Psoas muscle (tissue), 8 donors: Measurements from ENCODE around the gene PIP5K1B. TPM values are rescaled to one million over a fixed set of nuclear protein-coding genes. Genes with fewer than 3 reads are reported as not detected.

Source experiments
- ATAC-seq, 4 donors: fragments of 200-7000 bp; cut with Tn5 transposase; one replicate each; pipeline ENCODE4 v1.9.1; 2020; ENCODE audit warnings: moderate library complexity in 3 of 4, mild to moderate bottlenecking in 2 of 4
- DNase-seq, 2 donors: peaks; one replicate each; pipeline ENCODE4 v3.0.0-alpha.2; 2020
- H3K27ac ChIP-seq: fragments of 200-600 bp; one replicate; pipeline ENCODE4 v1.8.0; 2022
- H3K27me3 ChIP-seq, 3 donors: fragments of 200-600 bp in 1 of 3; one replicate each; pipeline versions ENCODE4 v1.6.1 to v1.8.0; 2013 to 2022; ENCODE audit warnings: low read length in 2 of 3, mild to moderate bottlenecking in 2 of 3, moderate library complexity in 1 of 3; ENCODE audit not compliant: insufficient read depth in 3 of 3
- H3K36me3 ChIP-seq, 2 donors: fragments of 200-600 bp in 1 of 2; one replicate each; pipeline versions ENCODE4 v1.6.1 to v1.8.0; 2013 to 2022; ENCODE audit warnings: low read depth in 1 of 2, mild to moderate bottlenecking in 1 of 2, moderate library complexity in 1 of 2; ENCODE audit not compliant: insufficient read depth in 1 of 2
- H3K4me1 ChIP-seq: fragments of 200-600 bp; one replicate; pipeline ENCODE4 v1.8.0; 2022
- H3K4me3 ChIP-seq: fragments of 200-600 bp; one replicate; pipeline ENCODE4 v1.8.0; 2022; ENCODE audit warnings: mild to moderate bottlenecking
- H3K9me3 ChIP-seq: fragments of 200-600 bp; one replicate; pipeline ENCODE4 v1.8.0; 2022
- WGBS, 3 donors: extraction: QIAGEN DNeasy Blood & Tissue Kit; methylation state at CpG; one replicate each; pipeline versions ENCODE4 v1.1.6 to v1.1.7; 2013; 5-methylcytosine and 5-hydroxymethylcytosine counted together
- intact Hi-C, 2 donors: fragments of 100-400 bp; cut with DNase I; formaldehyde crosslinking; loops; one replicate each; pipeline versions ENCODE4 v1.11.0 to v1.14.2; 2022
- polyA plus RNA-seq, 3 donors: library from polyadenylated mRNA; stranded (reverse); fragments of 200-250 nt; gene quantifications; one replicate each; pipeline ENCODE4 v1.2.3, GENCODE V29; 2013
- total RNA-seq, 4 donors: library from RNA; stranded (reverse); fragmentation: NEBNext Ultra II Directional in 2 of 4; extraction: Animal tissue kit (Norgen Biotek cat#: 25700) in 2 of 4; gene quantifications; one replicate each; pipeline versions ENCODE4 v1.2.1 to v1.2.4, GENCODE V29; 2021 to 2023
- TF ChIP-seq, protein P1 (sequence below): fragments of 200-600 bp; IDR thresholded peaks from one replicate; pipeline ENCODE4 v1.8.0; 2022; ENCODE audit warnings: antibody characterized with exemption
- donor health status: healthy with polysubstance abuse.
- donor health status: DM: no; HTN: no; CAD: no; lungs with moderate emphysema.
- donor health status: Bipolar disorder and iron deficiency.
- donor health status: healthy.
- donor health status: DM: yes; HTN: yes; CAD: no.
- donor health status: DM: no; HTN: no; CAD: no.
- donor health status: DM: no; HTN: no; CAD: no.
- donor health status: DM: yes; HTN: yes; CAD: no.

The PIP5K1B gene
- total and polyA plus RNA-seq, 7 donors = 0.48 to 2.5 (median 1.7) TPM

DNA sequence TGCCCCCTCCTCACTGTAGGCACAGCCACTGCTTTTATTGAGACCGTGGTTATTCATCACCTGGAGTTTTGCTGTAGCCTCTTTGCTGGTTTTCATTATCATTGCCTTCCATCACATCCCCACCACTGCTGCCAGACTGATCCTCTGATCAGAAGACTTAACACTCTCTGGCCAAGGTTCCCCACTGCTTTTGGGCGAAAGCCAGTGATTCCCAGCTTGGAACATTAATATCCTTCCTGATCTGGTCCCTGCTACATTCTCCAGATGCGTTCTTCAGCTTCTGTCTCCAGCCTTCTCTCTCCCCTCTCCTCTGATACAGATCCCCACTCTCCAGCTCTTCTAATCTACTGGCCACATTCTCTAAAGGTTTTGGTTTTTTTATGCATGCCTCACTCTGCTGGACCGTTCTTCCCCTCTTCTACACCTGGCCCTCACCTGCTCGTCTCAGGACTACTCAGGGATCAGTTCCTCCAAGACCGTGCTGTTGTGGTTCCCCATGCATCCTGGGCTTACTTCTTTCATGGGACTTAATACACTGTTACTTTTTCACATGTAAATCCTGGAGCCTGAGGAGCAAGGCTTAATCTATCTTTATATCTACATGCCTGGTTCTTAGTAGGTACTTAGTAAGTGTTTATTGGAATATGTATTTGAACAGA lies 193.9 kb downstream of the PIP5K1B start:
- Histone ChIP-seq H3K27me3 (no peaks in the 10 kb centered on the region), H3K27ac (no peak overlapping the region), H3K4me1 (no peaks in the 10 kb centered on the region), H3K36me3 (no peaks in the 10 kb centered on the region), H3K9me3 (no peaks in the 10 kb centered on the region), H3K4me3 (no peak overlapping the region)
- intact Hi-C loops = loop anchor here (10.0 kb wide), 3 partner anchors 56 to 114 kb away; a partner anchor contains a TSS
- WGBS, 3 donors = 34 to 53% (median 53%) methylated on average over 6 of the region's 6 CpGs
- DNase-seq (no peak), ATAC-seq (no peak)
- TF ChIP-seq, protein P1, sequence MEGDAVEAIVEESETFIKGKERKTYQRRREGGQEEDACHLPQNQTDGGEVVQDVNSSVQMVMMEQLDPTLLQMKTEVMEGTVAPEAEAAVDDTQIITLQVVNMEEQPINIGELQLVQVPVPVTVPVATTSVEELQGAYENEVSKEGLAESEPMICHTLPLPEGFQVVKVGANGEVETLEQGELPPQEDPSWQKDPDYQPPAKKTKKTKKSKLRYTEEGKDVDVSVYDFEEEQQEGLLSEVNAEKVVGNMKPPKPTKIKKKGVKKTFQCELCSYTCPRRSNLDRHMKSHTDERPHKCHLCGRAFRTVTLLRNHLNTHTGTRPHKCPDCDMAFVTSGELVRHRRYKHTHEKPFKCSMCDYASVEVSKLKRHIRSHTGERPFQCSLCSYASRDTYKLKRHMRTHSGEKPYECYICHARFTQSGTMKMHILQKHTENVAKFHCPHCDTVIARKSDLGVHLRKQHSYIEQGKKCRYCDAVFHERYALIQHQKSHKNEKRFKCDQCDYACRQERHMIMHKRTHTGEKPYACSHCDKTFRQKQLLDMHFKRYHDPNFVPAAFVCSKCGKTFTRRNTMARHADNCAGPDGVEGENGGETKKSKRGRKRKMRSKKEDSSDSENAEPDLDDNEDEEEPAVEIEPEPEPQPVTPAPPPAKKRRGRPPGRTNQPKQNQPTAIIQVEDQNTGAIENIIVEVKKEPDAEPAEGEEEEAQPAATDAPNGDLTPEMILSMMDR = no peak

DNA sequence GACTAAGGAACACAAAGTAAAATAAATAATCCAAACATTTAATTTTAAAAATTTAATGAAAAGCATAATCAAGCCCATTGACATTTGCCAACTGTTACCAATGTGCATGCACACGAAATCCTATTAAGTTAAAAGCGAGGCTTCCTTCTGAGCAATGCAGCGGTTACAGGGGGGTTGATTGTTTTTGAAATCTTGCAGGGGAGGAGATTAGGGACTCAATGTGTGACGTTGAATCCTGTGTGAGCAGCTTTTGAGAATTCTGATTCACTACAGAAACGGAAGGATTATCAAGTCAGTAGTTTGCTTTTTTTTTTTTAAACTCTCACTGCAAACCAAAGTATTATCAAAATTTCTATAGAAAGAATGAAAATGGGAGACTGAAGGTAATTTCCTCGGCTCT lies 199.4 kb downstream of the PIP5K1B start:
- intact Hi-C loops = no loop called here

DNA sequence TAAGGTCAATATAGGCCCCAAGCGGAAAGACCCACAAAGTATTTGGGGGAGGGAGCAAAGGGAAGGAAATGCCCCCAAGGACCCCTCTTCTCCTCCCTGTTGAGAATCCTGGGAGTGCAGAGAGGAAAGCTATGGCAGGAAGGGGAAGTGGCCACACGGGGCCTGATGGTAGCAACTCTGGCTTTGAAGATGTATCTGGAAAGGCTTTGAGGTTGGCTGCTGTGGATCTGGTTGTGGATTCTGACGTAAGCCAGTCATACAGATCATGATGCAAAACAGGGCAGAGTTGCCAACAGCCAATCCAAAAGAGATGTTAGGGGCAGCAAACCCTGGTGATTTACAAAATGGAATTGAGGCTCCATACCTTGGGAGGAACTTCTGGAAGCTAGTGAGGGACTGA lies 200.1 kb downstream of the PIP5K1B start:
- 40 to 62% (median 47%) methylated on average over 3 of the region's 3 CpGs for WGBS, 3 donors
- intact Hi-C loops = no loop called here
- H3K4me3 ChIP-seq = no peak overlapping the region
- DNase-seq (no peak), ATAC-seq (no peak)
- no peaks in the 10 kb centered on the region for H3K36me3 ChIP-seq
- H3K9me3 ChIP-seq = no peaks in the 10 kb centered on the region
- no peak overlapping the region for H3K27ac ChIP-seq
- H3K27me3 ChIP-seq = no peaks in the 10 kb centered on the region
- TF ChIP-seq, protein P1 = no peak
- no peaks in the 10 kb centered on the region for H3K4me1 ChIP-seq

More for the DNA sequence above, 199.4 kb downstream of the PIP5K1B start:
- no peak for DNase-seq
- Histone ChIP-seq H3K9me3 (no peaks in the 10 kb centered on the region), H3K27me3 (no peaks in the 10 kb centered on the region), H3K27ac (no peak overlapping the region), H3K4me1 (no peaks in the 10 kb centered on the region), H3K4me3 (no peak overlapping the region), H3K36me3 (no peaks in the 10 kb centered on the region)
- TF ChIP-seq, protein P1 = no peak
- ATAC-seq = no peak
- WGBS, 3 donors = 66 to 75% (median 67%) methylated on average over 6 of the region's 6 CpGs

DNA sequence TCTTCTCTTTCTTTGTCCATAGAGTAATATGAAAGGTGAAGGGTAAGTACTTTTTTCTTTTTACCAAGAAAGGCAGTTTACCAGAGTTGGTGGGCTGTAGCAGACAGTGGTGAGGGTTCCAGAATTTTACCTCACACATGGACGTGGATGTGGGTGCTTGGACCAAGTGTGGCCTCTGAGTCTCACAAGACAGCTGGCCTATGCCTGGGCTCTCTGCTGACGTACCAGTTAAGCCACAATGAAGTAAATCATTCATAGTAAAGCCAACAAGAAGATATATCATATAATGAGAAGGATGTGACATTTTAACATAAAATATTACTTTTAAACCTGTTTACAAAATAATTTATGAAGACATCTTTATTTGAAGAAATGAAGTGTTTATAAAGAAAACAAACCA lies 202.9 kb downstream of the PIP5K1B start:
- Histone ChIP-seq H3K9me3 (no peaks in the 10 kb centered on the region), H3K27me3 (no peaks in the 10 kb centered on the region), H3K4me3 (no peak overlapping the region), H3K36me3 (no peaks in the 10 kb centered on the region), H3K4me1 (no peaks in the 10 kb centered on the region), H3K27ac (no peak overlapping the region)
- ATAC-seq (no peak), DNase-seq (no peak)
- WGBS, 3 donors = 49 to 76% (median 74%) methylated on average over 2 of the region's 2 CpGs
- intact Hi-C loops = no loop called here
- TF ChIP-seq, protein P1 = no peak

DNA sequence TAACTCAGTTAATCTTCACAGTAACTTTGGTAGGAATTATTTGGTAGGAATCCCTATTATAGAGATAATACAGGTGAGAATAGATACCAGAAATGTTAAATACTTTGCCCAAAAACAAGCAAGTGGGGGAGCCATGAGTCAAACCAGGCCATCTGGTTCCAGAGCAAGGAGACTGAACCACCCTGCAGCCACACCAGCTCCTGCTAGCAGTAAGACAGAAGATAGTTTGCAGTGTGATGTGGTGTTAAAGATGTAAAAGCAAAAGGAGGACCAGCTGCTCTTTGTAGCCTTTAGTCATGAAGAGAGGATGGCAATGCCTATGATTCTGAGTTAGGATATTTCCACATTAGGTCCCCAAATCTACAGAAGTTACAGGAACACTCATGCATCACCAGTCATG lies 207.5 kb downstream of the PIP5K1B start:
- Histone ChIP-seq H3K27me3 (no peaks in the 10 kb centered on the region), H3K4me1 (no peaks in the 10 kb centered on the region), H3K9me3 (no peaks in the 10 kb centered on the region), H3K27ac (no peak overlapping the region), H3K36me3 (no peaks in the 10 kb centered on the region), H3K4me3 (no peak overlapping the region)
- intact Hi-C loops = no loop called here
- DNase-seq = no peak
- TF ChIP-seq, protein P1 = no peak
- ATAC-seq = no peak
